SK-N-MC (cell line): ENCODE measurements around the gene IRF4.

Experiments
- DNase-seq: peaks from one replicate; pipeline ENCODE4 v3.0.0-alpha.2; 2011; ENCODE audit warnings: low read depth, low spot score
- H3K27ac ChIP-seq: fragments of 200-600 bp; sonication (generic); 2 replicates; pipeline ENCODE4 v1.5.1; 2016; ENCODE audit warnings: mixed run types
- H3K36me3 ChIP-seq: fragments of 200-600 bp; sonication (generic); 2 replicates; pipeline ENCODE4 v1.6.1; 2017; ENCODE audit warnings: antibody characterized with exemption, low read length, mixed read lengths; ENCODE audit not compliant: insufficient read depth
- H3K4me3 ChIP-seq: fragments of 200-600 bp; sonication (generic); 2 replicates; pipeline ENCODE4 v1.5.1; 2016
- H3K9ac ChIP-seq: fragments of 200-600 bp; sonication (generic); 2 replicates; pipeline ENCODE4 v1.8.0; 2017; ENCODE audit warnings: mixed run types, mixed read lengths; ENCODE audit not compliant: insufficient read length
- H3K9me3 ChIP-seq: fragments of 200-600 bp; sonication (generic); 2 replicates; pipeline ENCODE4 v1.6.1; 2017; ENCODE audit warnings: low read depth, mild to moderate bottlenecking, antibody characterized with exemption, low read length, moderate library complexity, mixed read lengths
- EZH2 ChIP-seq: fragments of 200-600 bp; sonication (generic); IDR thresholded peaks from one replicate; pipeline ENCODE4 v1.6.1; 2017; ENCODE audit warnings: antibody characterized with exemption
- FOXP2 ChIP-seq: optimal IDR thresholded peaks from 2 replicates; pipeline ENCODE3; 2011; ENCODE audit warnings: mild to moderate bottlenecking, moderate library complexity; ENCODE audit not compliant: insufficient read depth; ENCODE audit errors: extremely low read length, control extremely low read depth
- POLR2AphosphoS5 ChIP-seq: IDR thresholded peaks from 2 replicates; pipeline ENCODE4 v1.6.1; 2012; ENCODE audit warnings: mild to moderate bottlenecking, low read depth, low read length, borderline replicate concordance

The IRF4 gene

DNA sequence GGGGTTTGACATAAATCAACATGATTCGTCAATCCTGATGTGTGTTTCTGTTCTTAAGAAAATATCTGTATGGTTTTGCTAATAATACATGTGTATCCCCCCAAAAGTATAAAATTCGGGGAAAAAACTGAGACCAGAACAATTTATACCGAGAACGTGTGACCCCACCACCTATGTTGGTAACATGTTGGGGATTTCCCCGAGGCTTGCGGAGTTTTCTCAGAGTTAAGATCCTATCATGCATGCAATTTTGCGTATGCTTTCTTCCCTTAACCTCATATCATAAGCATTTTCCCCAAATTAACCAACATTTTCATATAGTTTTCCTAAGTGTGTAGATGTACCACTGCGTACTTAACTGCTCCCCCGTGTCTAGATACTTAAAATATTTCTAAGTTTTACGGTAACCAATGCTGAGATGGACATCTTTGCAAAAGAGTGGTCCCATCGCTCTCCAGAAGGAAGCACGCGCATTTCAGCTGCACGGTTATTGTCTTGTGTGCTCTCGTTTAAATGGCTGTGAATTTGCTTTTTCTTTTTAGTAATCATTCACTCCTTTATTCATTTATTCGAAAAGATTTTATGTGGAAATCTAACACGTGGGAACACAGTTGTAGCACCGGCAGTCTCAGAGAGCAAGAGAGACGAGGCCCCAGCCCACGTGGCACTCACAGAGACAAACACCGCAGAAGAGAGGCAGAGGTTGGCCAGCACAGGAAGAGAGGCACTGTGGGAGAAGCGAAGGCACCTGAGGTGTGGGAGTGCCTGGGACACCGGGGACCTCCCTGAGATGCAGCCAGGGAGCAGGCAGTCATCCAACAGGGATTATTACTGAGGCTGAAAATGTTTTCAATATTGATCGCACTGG, 13.2 kb upstream of the IRF4 start:
- TF ChIP-seq EZH2, result peak; percentile 56
- TF ChIP-seq FOXP2, result no peak
- no peak for TF ChIP-seq POLR2AphosphoS5
- Histone ChIP-seq H3K4me3 (no peak overlapping the region), H3K9ac (no peak overlapping the region), H3K36me3 (no peaks in the 10 kb centered on the region), H3K27ac (no peak overlapping the region), H3K9me3 (no peaks in the 10 kb centered on the region)
- DNase-seq, result no peak

DNA sequence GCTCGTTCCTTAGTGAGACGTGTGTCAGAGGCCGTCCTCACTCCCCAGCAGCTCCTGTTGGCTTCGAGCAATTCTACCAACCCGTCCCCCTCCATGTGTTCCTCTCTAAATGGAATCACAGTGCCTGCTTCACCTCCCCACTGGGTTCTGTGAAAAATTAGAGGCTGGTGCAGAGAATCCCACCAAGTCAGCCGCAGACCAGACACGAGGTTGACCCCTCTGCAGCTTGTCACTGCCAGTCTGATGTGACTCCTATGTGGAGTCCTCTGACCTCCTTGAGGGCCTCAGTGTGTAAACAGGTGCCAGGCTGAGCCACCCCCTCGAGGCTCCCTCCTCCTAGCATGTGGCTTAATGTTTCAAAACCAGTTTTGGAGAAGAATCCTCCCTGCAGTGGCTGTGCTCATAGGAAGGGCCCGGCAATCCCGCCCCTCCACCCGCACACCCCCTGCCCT, 12.6 kb upstream of the IRF4 start:
- TF ChIP-seq FOXP2, result no peak
- no peak for TF ChIP-seq EZH2
- TF ChIP-seq POLR2AphosphoS5, result no peak
- Histone ChIP-seq H3K27ac (no peak overlapping the region), H3K36me3 (no peaks in the 10 kb centered on the region), H3K4me3 (no peak overlapping the region), H3K9me3 (no peaks in the 10 kb centered on the region), H3K9ac (no peak overlapping the region)
- DNase-seq, result no peak

DNA sequence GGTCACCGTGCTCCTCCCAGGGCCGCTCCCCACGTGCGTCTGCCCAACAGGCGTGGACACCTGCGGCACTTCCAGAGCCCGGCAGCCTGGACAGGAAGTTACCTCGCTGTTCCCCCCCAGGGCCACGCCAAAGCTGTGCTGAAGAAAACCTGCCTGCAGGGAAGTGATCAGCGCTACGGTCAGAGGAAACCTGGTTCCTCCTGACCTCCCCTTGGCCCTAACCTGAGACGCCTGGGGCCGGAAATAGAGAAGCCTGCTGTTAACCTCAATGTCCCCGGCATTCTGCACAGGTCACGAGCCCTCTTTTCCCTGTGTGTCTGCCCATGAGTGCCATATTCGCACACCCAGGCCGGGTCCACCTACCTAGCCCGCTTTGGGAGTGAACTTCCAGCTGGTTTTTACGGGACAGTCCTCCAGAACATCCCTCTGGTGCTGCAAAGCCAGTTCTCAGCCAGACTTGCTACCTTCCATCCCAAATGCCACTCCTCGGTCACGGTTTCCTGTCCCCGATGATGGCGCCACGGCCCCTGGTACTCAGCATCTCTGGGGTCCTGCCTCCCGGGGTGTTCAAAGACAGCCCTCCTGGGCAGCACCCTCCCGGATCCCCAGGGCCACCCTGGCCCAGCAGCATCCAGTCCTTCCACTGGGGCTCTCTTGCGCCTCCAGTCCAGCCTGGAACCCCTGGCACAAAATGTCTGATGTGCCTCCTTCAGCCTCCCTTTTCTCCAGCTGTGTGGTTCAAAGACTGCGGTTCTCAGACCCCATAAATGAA, 12.0 kb upstream of the IRF4 start:
- no peaks in the 10 kb centered on the region for H3K36me3 ChIP-seq
- no peak overlapping the region for H3K27ac ChIP-seq
- H3K9me3 ChIP-seq, result no peaks in the 10 kb centered on the region
- DNase-seq, result no peak
- H3K9ac ChIP-seq, result no peak overlapping the region
- no peak for TF ChIP-seq FOXP2
- no peak for TF ChIP-seq EZH2
- TF ChIP-seq POLR2AphosphoS5, result no peak
- H3K4me3 ChIP-seq, result no peak overlapping the region

DNA sequence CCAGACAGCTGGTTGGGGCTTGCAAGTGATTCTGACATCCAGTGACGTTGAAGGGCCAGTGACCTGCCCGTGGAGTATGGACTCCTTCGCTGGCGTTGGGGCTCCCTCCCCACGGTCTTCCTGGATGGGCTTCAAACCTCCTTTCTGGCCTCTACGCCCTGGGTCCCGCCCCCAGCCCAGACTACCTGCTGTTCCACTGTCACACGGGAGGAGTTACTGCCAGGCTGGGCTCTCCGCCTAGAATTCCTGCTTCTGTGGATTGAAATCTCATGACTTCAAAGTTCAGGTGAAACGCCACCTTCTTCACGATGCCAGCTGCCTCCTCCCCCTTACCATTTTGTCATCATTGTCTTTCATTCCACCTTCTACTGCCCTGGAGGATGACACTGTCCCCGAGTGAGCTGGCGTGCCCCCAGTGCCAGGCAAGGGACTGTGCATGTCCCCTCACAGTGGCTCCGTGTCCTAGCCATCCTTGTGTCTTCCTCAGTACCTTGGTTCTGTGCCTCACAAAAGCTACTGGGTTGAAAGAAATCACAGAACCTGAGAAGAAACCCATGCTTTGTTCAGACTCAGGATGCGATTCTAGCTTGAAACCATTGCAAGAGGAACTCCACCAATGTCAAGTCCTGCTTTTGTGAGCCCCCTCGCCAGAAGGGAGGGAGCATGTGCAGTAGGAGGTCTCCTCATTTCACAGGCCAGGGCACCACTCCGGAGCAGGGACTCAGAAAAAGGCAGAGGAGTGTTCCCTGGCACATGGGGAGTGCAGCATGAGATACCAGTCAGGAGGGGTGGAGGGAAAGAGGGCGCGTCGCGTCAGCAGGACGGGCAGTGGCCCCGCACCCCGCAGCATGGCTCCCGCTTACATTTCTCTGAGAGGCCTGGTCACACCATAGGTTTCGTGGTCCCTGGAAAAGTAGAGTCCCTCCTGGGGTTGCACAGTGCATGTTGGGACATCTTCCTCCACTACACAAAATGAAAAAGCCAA, 11.0 kb upstream of the IRF4 start:
- Histone ChIP-seq H3K4me3 (no peak overlapping the region), H3K36me3 (no peaks in the 10 kb centered on the region), H3K9ac (no peak overlapping the region), H3K9me3 (no peaks in the 10 kb centered on the region), H3K27ac (no peak overlapping the region)
- DNase-seq, result no peak
- no peak for TF ChIP-seq POLR2AphosphoS5

DNA sequence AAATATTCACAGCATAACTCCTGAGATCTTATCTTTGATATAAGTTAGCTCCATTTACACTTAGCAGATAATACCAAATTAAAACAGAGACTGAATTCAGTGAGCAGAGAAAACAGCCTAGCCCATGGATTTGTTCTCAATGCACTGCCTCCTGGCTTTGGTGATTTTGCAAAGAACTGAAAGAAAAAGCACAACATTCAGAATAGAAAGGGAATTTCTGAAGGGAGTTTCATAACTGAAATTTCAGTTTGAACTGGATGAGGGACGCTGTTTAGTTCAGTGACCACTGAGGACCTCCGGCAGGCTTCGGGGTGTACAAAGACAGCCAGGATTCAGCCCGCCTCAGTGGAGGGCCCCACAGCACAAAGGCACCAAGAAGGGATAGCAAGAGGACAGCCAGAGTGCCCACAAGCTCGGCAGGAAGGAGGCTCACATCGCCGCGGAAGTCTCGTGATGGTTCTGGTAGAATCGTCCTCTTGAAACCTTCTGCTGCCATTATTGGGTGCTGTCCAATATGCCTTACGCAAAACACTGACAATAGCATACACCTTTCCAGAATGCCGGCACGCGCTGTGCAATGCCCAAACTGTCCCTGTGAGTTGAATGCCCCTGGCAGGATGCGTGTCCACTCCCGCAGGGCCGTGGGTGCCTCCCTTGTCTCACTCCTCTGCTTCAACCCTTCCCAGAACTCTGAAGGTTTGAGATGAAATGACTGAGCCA, 9.7 kb upstream of the IRF4 start:
- TF ChIP-seq FOXP2 (no peak), EZH2 (no peak), POLR2AphosphoS5 (no peak)
- Histone ChIP-seq H3K27ac (no peak overlapping the region), H3K4me3 (no peak overlapping the region), H3K9ac (no peak overlapping the region), H3K9me3 (no peaks in the 10 kb centered on the region), H3K36me3 (no peaks in the 10 kb centered on the region)
- DNase-seq, result no peak

DNA sequence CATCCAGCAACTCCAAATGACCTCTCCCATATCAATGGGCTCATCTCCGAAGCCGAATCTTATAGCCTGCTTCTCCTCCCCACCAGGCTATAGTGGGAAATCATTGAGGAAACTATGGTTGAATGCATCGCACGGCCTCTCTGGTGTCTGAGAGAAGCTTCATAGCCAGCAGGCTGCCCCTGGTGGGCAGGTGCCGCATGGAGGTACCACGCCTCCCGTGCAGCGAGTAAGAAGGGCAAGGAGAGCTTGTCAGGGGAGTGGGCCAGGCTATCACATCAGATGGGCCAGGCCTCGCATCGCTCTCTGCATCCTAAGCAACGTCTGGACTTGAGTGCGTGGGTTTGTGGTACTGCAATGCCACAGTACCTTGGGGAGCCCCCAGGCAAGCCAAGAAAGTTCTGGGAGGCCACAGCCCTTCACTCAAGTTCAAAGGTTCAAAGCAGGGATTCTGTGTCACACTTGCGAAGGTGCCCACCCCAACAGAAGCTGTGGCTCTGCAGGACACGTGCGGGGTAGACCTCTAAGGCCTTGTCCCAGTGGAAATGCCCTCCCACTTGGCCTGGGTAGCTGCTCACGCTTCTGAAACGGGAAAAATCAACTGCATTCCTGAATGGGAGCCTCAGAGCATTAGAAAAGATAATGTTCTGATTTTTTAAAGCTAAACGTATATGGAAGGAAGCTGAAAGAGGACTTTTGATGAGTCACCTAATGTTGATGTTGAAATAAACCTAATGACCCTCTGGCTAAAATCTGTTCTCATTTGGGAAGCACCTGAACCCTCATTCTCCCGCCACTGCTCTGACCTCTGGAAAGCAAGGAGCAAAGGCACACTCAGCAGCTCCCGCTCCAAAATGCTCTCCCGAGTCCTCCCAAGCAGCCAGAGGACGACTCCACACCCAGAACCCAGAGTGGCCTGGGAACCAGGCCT, 8.4 kb upstream of the IRF4 start:
- DNase-seq, result no peak
- Histone ChIP-seq H3K9me3 (no peaks in the 10 kb centered on the region), H3K27ac (no peak overlapping the region), H3K9ac (no peak overlapping the region), H3K36me3 (no peaks in the 10 kb centered on the region), H3K4me3 (no peak overlapping the region)
- TF ChIP-seq FOXP2 (no peak), EZH2 (no peak), POLR2AphosphoS5 (no peak)

DNA sequence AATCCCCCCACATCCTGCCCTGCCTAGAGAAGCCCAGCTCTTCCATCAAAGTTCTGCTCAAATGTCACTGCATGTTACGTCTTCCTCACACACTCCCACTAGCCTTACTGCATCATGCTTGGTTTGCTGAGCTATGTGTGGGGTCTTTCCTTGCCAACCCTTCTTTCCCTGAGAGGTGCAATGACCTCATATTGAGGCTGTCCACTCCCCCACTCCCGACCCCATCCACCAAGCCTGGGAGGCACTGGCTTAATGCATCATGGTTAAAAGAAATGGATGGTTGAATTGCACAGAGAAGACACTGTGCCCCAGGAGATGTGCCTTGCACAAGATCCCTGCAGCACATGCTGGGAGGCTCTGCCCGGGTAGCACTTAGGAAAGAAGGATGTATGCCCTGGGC, 7.7 kb upstream of the IRF4 start:
- H3K4me3 ChIP-seq, result no peak overlapping the region

More for the DNA sequence above, 7.7 kb upstream of the IRF4 start:
- Histone ChIP-seq H3K9me3 (no peaks in the 10 kb centered on the region), H3K36me3 (no peaks in the 10 kb centered on the region), H3K27ac (no peak overlapping the region), H3K9ac (no peak overlapping the region)
- no peak for TF ChIP-seq POLR2AphosphoS5
- TF ChIP-seq EZH2, result no peak
- no peak for TF ChIP-seq FOXP2
- DNase-seq, result no peak
